ENCODE measurements around the gene LGI4.

The LGI4 gene

GRCh38 chr19:35123573-35123972, 11.3 kb downstream of the LGI4 start:
- no peak for DNase-seq (ENCODE audit: low spot score)

GRCh38 chr19:35122687-35123551, 11.9 kb downstream of the LGI4 start:
- no peak for DNase-seq (ENCODE audit: low spot score)

DNA sequence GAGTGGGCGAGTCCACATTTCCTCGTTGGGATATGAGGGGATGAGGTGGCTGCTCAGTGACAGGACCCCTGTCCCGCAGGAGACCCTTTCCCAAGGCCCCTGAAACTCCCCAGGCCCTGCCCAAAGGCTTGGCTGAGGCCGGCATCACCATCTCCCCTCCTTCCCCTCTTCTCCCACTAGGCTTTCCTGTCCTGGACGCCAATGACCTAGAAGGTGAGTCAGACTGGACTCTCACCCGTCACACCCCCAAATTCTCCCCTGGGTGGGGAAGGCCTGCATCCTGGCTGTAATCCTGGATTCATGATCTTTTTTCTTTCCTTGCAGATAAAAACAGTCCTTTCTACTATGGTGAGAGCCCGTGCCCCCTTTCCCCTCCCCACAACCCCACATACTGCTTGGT, 14.0 kb downstream of the LGI4 start:
- DNase-seq (ENCODE audit: low spot score), result no peak

DNA sequence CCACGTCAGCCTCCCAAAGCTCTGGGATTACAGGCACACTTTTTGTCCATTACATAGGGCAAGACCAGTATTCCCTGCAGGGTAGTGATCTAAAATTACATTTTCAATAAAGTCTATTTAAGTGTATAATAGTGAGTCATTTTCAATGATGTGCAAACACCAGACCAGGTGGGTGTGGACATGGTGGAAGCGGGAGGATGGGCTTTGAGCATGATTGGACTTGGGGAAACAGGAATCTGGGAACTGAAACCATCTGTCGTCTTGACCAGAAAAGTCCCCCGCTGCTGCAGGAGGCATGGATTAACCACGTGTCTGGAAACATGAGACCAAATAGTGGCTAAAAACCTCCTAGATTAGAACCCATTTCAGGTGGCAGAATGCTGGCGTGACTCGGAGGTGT, 14.4 kb downstream of the LGI4 start:
- no peak for DNase-seq (ENCODE audit: low spot score)

- no peak for DNase-seq (ENCODE audit: low spot score)
Measured at GRCh38 chr19:35119578-35120155, 15.2 kb downstream of the LGI4 start.

GRCh38 chr19:35119091-35119490, 15.8 kb downstream of the LGI4 start:
- no peak for DNase-seq (ENCODE audit: low spot score)

- DNase-seq (ENCODE audit: low spot score), result no peak
Measured at GRCh38 chr19:35118268-35119020, 16.4 kb downstream of the LGI4 start.

DNA sequence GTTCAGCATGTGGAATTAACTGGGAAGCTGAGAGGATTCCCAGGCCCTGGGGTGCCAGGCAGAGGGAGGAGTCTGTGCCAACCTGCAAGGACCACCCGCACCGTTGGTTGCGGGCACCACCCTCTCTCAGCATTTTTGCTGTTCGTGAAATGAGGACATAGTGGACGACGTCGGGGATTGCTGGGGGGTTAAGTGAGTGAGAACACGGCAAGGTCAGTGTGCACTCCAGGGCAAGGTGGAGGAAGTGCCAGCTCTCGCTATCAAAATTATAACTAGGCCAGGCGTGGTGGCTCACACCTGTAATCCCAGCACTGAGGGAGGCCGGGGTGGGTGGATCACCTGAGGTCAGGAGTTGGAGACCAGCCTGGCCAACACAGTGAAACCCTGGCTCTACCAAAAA, 17.1 kb downstream of the LGI4 start:
- DNase-seq (ENCODE audit: low spot score), result no peak

DNA sequence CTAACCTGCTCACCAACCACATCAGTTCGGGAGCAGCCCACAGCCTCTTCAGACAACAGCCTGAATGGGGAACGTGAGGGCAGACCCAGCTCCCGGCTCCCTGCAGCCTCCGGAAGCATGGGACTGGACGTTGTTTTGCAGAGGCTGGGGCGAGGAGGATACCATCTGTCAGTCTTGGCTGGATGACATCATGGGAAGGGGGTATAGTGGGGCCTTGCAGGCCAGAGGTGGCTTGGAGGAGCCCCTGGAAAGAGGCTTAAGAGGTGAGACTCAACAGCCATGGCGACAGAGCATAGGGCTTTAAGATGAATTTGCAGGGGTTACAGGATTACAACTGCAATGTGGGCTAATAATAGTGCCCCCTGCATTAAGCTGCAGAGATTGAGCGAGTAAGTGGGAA, 17.7 kb downstream of the LGI4 start:
- no peak for DNase-seq (ENCODE audit: low spot score)

DNA sequence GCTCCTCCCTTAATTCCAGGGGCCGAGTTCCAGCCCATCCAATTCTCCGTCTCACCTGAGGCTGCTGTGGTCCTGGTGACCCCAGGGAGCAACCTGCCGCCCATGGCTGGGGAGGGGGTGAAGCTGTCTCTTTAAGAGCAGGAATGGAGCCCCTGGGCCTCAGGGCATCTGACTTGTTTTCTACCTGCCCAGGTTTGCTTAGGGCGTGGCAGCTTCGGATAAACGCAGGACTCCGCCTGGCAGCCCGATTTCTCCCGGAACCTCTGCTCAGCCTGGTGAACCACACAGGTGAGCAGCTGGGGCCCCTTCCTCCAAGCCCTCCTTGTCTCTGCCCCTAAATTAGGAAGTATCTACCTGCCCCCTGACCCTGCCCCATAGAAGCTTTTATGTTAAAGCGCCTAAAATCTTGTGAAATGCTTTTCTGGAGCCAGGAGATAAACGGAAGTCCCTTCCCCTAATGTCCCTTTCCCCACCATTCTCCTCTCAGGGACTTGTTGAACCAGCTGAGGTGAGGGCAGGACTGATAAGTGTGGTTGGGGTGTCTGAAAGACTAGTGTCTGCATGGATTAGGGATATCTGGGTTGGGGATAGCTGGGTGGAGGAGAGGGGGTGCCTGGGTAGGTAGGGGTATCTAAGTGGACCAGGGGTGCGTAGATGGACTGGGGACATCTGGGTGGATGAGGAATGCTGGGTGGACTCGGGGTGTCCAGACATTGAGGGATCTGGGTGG, 18.6 kb downstream of the LGI4 start:
- no peak for DNase-seq (ENCODE audit: low spot score)

GRCh38 chr19:35115177-35115951, 19.5 kb downstream of the LGI4 start, which contains the start of gene FXYD3:
FXYD3 (plus strand) TSS chr19:35115823; CDS start chr19:35119377, 3,554 bp downstream.
- DNase-seq (ENCODE audit: low spot score), result no peak

DNA sequence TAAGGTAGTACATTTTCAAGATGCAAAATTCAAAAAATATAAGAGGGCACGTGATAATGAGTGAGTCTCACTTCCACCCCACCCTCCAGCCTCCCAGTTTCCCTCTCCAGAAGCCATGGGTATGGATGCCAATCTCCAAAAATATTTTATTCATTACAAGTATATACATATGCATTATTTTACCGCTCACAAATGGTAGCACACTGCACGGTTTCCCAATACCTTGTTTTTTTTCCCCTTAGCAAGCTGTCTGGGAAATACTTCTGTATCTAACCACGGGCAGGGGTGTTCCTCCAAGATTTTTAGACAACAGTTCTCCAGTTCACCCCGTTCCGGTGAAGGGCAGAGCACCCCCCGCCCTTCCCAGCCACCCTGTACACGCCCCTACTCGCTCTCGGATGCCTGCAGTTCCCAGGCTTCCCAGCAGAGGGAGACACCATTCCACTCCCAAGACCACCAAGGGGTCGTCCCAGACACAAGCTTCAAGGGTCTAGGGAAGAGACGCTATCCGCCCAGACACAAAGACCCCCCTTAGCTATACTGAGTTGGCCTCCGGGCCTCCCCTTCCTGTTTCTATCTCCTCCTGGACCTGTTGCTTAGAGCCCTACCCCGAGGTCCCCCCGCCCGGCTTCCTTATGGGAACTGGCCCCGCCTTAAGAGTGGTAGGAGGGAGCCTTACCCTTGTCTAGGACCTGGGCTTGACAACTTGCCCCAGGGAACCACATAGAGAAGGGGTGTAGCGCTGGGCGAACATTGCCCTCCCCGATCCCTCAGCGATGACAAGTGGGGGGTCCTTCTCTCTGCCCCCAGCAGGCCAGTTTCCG, 20.3 kb downstream of the LGI4 start:
- peak; percentile 85 for DNase-seq (ENCODE audit: low spot score)

GRCh38 chr19:35112995-35113688, 21.7 kb downstream of the LGI4 start:
- DNase-seq (ENCODE audit: low spot score), result no peak

- no peak for DNase-seq (ENCODE audit: low spot score)
Measured at GRCh38 chr19:35110974-35111373, 23.9 kb downstream of the LGI4 start.

DNA sequence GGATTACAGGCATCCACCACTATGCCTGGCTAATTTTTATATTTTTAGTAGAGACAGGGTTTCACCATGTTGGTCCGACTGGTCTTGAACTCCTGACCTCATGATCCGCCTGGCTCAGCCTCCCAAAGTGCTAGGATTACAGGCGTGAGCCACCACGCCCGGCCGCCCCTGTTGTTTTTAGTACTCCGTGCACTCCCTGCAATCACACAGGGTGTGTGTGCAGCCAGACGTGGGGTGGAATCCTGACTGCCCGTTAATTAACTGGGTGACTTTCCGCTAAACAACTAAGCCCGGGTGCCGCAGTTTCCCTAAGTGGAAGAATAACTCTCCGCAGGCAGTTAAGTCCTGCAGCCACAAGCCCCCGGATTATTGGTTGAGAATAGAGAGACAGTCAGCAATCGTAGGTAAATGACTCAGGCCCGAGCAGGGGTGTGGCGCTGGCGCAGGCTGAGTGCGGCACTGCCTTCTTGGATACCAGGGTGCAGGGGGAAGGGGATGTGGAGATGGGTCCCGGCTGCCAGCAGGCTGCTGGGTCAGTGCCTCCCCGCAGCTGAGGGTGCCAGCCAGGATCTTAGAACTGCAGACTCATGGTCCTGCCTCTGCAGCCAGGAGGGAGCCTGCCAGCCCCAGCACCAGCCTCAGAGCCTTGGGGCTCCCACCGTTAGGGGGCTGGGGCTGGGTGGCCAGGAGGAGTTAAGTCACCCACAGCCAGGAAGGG, 25.3 kb downstream of the LGI4 start:
- no peak for DNase-seq (ENCODE audit: low spot score)

- DNase-seq (ENCODE audit: low spot score), result no peak
Measured at GRCh38 chr19:35108730-35109129, 26.1 kb downstream of the LGI4 start.

GRCh38 chr19:35107545-35107944, 27.3 kb downstream of the LGI4 start:
- DNase-seq (ENCODE audit: low spot score), result no peak

GRCh38 chr19:35106898-35107541, 27.8 kb downstream of the LGI4 start:
- no peak for DNase-seq (ENCODE audit: low spot score)

GRCh38 chr19:35106291-35106583, 28.6 kb downstream of the LGI4 start:
- DNase-seq (ENCODE audit: low spot score), result no peak
